ENCODE measurements around the gene MZB1.
"Not testable (repeated sequence)": the region's sequence is repeated elsewhere in the genome, so short reads cannot be mapped to it uniquely, and the experiment has no call there.

The MZB1 gene

GRCh38 chr5:139391570-139392323, 2.0 kb upstream of the MZB1 start:
- DNase-seq = no peak

GRCh38 chr5:139390639-139391569, 1.2 kb upstream of the MZB1 start:
- DNase-seq = no peak

GRCh38 chr5:139388198-139388821, 1.4 kb downstream of the MZB1 start:
- no peak for DNase-seq

GRCh38 chr5:139387611-139388197, 2.0 kb downstream of the MZB1 start:
- no peak for DNase-seq

GRCh38 chr5:139386956-139387355, 2.8 kb downstream of the MZB1 start:
- DNase-seq = not testable (repeated sequence)

GRCh38 chr5:139386050-139386438, 3.7 kb downstream of the MZB1 start:
- no peak for DNase-seq

- DNase-seq = no peak
Measured at GRCh38 chr5:139385061-139386049, 4.4 kb downstream of the MZB1 start.

- no peak for DNase-seq
Measured at GRCh38 chr5:139384591-139385051, 5.1 kb downstream of the MZB1 start.

GRCh38 chr5:139383993-139384590, 5.6 kb downstream of the MZB1 start:
- DNase-seq = no peak

GRCh38 chr5:139383275-139383992, 6.3 kb downstream of the MZB1 start, which contains the start of gene SLC23A1:
Gene SLC23A1, minus strand, starts transcription at chr5:139383297. Its CDS starts 44 bp downstream, at chr5:139383253.
- no peak for DNase-seq

GRCh38 chr5:139382807-139383206, 6.9 kb downstream of the MZB1 start:
- DNase-seq = no peak

- DNase-seq = no peak
Measured at GRCh38 chr5:139381837-139382761, 7.6 kb downstream of the MZB1 start.

GRCh38 chr5:139379626-139380449, 9.9 kb downstream of the MZB1 start:
- no peak for DNase-seq

GRCh38 chr5:139378941-139379361, 10.8 kb downstream of the MZB1 start:
- DNase-seq = no peak

GRCh38 chr5:139378101-139378825, 11.4 kb downstream of the MZB1 start:
- DNase-seq = no peak

- no peak for DNase-seq
Measured at GRCh38 chr5:139377226-139377625, 12.5 kb downstream of the MZB1 start.

GRCh38 chr5:139376364-139376763, 13.3 kb downstream of the MZB1 start:
- DNase-seq = no peak

GRCh38 chr5:139374909-139375308, 14.8 kb downstream of the MZB1 start:
- no peak for DNase-seq

Data from NCI-H524 treated with DMSO at 0.1 percent for 48 hours (cell line).